Measurements from ENCODE around the gene NPTXR. TPM values are rescaled to one million over a fixed set of nuclear protein-coding genes. Genes with fewer than 3 reads are reported as not detected.

NPTXR gene
- total and polyA plus RNA-seq, 2 of the 4 experiments (the other 2 are of a cell fraction), result 0.36 to 2.2 TPM

Other genes with a start within 250 kb of the NPTXR start
- gene FAM227A, start 187.6 kb downstream of the NPTXR start, total RNA-seq (2012; rRNA removed), result 1.1 and 1.3 TPM in 2 replicates
- 1.1 and 1.4 TPM in 2 replicates for gene FAM227A, start 187.6 kb downstream of the NPTXR start, polyA plus RNA-seq (2012; rRNA removed)
- 13.8 and 14.2 TPM in 2 replicates for gene CBY1, start 187.4 kb downstream of the NPTXR start, total RNA-seq (2012; rRNA removed)
- gene CBY1, start 187.4 kb downstream of the NPTXR start, polyA plus RNA-seq (2012; rRNA removed), result 25.4 and 30.0 TPM in 2 replicates
- gene TOMM22, start 162.1 kb downstream of the NPTXR start, total RNA-seq (2012; rRNA removed), result 78.0 and 139 TPM in 2 replicates
- gene TOMM22, start 162.1 kb downstream of the NPTXR start, polyA plus RNA-seq (2012; rRNA removed), result 31.9 and 38.7 TPM in 2 replicates
- 32.5 and 35.8 TPM in 2 replicates for gene JOSD1, start 143.1 kb downstream of the NPTXR start, total RNA-seq (2012; rRNA removed)
- gene JOSD1, start 143.1 kb downstream of the NPTXR start, polyA plus RNA-seq (2012; rRNA removed), result 28.2 and 30.2 TPM in 2 replicates
- gene GTPBP1, start 138.1 kb downstream of the NPTXR start, total RNA-seq (2012; rRNA removed), result 12.4 and 21.4 TPM in 2 replicates
- 24.9 and 29.5 TPM in 2 replicates for gene GTPBP1, start 138.1 kb downstream of the NPTXR start, polyA plus RNA-seq (2012; rRNA removed)
- 25.6 and 27.8 TPM in 2 replicates for gene SUN2, start 88.0 kb downstream of the NPTXR start, total RNA-seq (2012; rRNA removed)
- 50.0 and 57.3 TPM in 2 replicates for gene SUN2, start 88.0 kb downstream of the NPTXR start, polyA plus RNA-seq (2012; rRNA removed)
- gene DNAL4, start 49.9 kb downstream of the NPTXR start, total RNA-seq (2012; rRNA removed), result 6.1 and 6.9 TPM in 2 replicates
- gene DNAL4, start 49.9 kb downstream of the NPTXR start, polyA plus RNA-seq (2012; rRNA removed), result 12.1 and 14.2 TPM in 2 replicates
- 15.2 and 17.5 TPM in 2 replicates for gene CBX6, start 28.2 kb upstream of the NPTXR start, total RNA-seq (2012; rRNA removed)
- gene CBX6, start 28.2 kb upstream of the NPTXR start, polyA plus RNA-seq (2012; rRNA removed), result 19.0 and 19.9 TPM in 2 replicates
- gene APOBEC3A, start 113.6 kb upstream of the NPTXR start, total RNA-seq (2012; rRNA removed), result not detected in 2 replicates
- gene APOBEC3A, start 113.6 kb upstream of the NPTXR start, polyA plus RNA-seq (2012; rRNA removed), result not detected in 2 replicates
- gene APOBEC3B, start 138.3 kb upstream of the NPTXR start, total RNA-seq (2012; rRNA removed), result 17.2 and 17.6 TPM in 2 replicates
- gene APOBEC3B, start 138.3 kb upstream of the NPTXR start, polyA plus RNA-seq (2012; rRNA removed), result 34.2 and 35.1 TPM in 2 replicates
- 5.6 and 6.6 TPM in 2 replicates for gene APOBEC3C, start 170.2 kb upstream of the NPTXR start, total RNA-seq (2012; rRNA removed)
- gene APOBEC3C, start 170.2 kb upstream of the NPTXR start, polyA plus RNA-seq (2012; rRNA removed), result 26.7 and 32.0 TPM in 2 replicates
- gene APOBEC3D, start 177.1 kb upstream of the NPTXR start, total RNA-seq (2012; rRNA removed), result 0.54 and 0.56 TPM in 2 replicates
- gene APOBEC3D, start 177.1 kb upstream of the NPTXR start, polyA plus RNA-seq (2012; rRNA removed), result 0.44 and 0.51 TPM in 2 replicates
- gene APOBEC3F, start 196.8 kb upstream of the NPTXR start, total RNA-seq (2012; rRNA removed), result 3.4 and 4.2 TPM in 2 replicates
- 8.3 and 9.1 TPM in 2 replicates for gene APOBEC3F, start 196.8 kb upstream of the NPTXR start, polyA plus RNA-seq (2012; rRNA removed)
- 6.7 and 7.0 TPM in 2 replicates for gene APOBEC3G, start 233.2 kb upstream of the NPTXR start, total RNA-seq (2012; rRNA removed)
- gene APOBEC3G, start 233.2 kb upstream of the NPTXR start, polyA plus RNA-seq (2012; rRNA removed), result 4.7 and 5.3 TPM in 2 replicates

Measured in IMR-90 (cell line).